CD4-positive, alpha-beta memory T cell (primary cell): Measurements from ENCODE around the gene RPS6KA1. TPM values are rescaled to one million over a fixed set of nuclear protein-coding genes. Genes with fewer than 3 reads are reported as not detected.

Source experiments
- CTCF ChIA-PET: fragments of 350-600 bp; sonication (Branson Sonifier 250); formaldehyde crosslinking; loops from one replicate; lab custom pipeline; 2021; ENCODE audit warnings: inconsistent platforms; ENCODE audit not compliant: partially characterized antibody; lab: Charles Lee
- POLR2A ChIA-PET: fragments of 350-600 bp; sonication (Branson Sonifier 250); formaldehyde crosslinking; loops from one replicate; lab custom pipeline; 2021; ENCODE audit not compliant: partially characterized antibody; lab: Charles Lee
- DNase-seq, 5 donors: peaks; one replicate each; pipeline versions ENCODE4 v3.0.0 to v3.0.0-alpha.2; 2020 to 2022; ENCODE audit warnings: mixed read lengths in 1 of 5
- H3K27ac ChIP-seq: one replicate; pipeline ENCODE4 v1.7.0; 2013; ENCODE audit warnings: low read depth, low read length
- H3K27me3 ChIP-seq: 2 replicates; pipeline ENCODE4 v1.7.0; 2013; ENCODE audit warnings: mild to moderate bottlenecking, low read length, moderate library complexity; ENCODE audit not compliant: insufficient read depth
- H3K36me3 ChIP-seq: 2 replicates; pipeline ENCODE4 v1.7.0; 2013; ENCODE audit warnings: mild to moderate bottlenecking, low read length, moderate library complexity; ENCODE audit not compliant: insufficient read depth
- H3K4me1 ChIP-seq: 2 replicates; pipeline ENCODE4 v1.7.0; 2013; ENCODE audit warnings: mild to moderate bottlenecking, low read length, moderate library complexity; ENCODE audit not compliant: insufficient read depth
- H3K4me3 ChIP-seq, 2 donors: one replicate each; pipeline ENCODE4 v1.7.0; 2013; ENCODE audit warnings: low read length in 2 of 2, mild to moderate bottlenecking in 1 of 2
- H3K9me3 ChIP-seq, 2 donors: one replicate each; pipeline ENCODE4 v1.7.0; 2013; ENCODE audit warnings: low read length in 2 of 2, control low read depth in 1 of 2; ENCODE audit not compliant: control insufficient read depth in 1 of 2
- H3K27ac Mint-ChIP-seq, 7 donors: one replicate each; pipeline ENCODE4 v1.8.0; 2020 to 2021; ENCODE audit warnings: mixed read lengths in 7 of 7, mild to moderate bottlenecking in 6 of 7, inconsistent platforms in 3 of 7, moderate library complexity in 3 of 7
- H3K27me3 Mint-ChIP-seq, 2 donors: one replicate each; pipeline ENCODE4 v1.8.0; 2020 to 2021; ENCODE audit warnings: mixed read lengths in 2 of 2
- H3K36me3 Mint-ChIP-seq, 2 donors: one replicate each; pipeline ENCODE4 v1.8.0; 2020 to 2021; ENCODE audit warnings: mixed read lengths in 2 of 2, inconsistent platforms in 1 of 2, mild to moderate bottlenecking in 1 of 2
- H3K4me1 Mint-ChIP-seq, 4 donors: one replicate each; pipeline ENCODE4 v1.8.0; 2020 to 2021; ENCODE audit warnings: mixed read lengths in 4 of 4, mild to moderate bottlenecking in 1 of 4
- H3K4me3 Mint-ChIP-seq, 8 donors: one replicate each; pipeline ENCODE4 v1.8.0; 2020 to 2021; ENCODE audit warnings: mixed read lengths in 8 of 8, mild to moderate bottlenecking in 7 of 8, moderate library complexity in 6 of 8, inconsistent platforms in 3 of 8
- H3K9me3 Mint-ChIP-seq, 8 donors: one replicate each; pipeline ENCODE4 v1.8.0; 2020 to 2021; ENCODE audit warnings: mixed read lengths in 8 of 8, mild to moderate bottlenecking in 5 of 8, inconsistent platforms in 3 of 8, moderate library complexity in 1 of 8
- intact Hi-C: fragments of 100-400 bp; cut with micrococcal nuclease; formaldehyde crosslinking; loops from one replicate; pipeline ENCODE4 v1.15.1; 2023
- polyA plus RNA-seq, 2 donors: library from polyadenylated mRNA; unstranded; fragments of 300-500 nt; fragmentation: Illumina TruSeq; gene quantifications; one replicate each; pipeline ENCODE4 v1.2.3, GENCODE V29; 2021
- total RNA-seq, 2 experiments: library from RNA; stranded (reverse); gene quantifications; one replicate each; pipeline ENCODE4 v1.2.3, GENCODE V29; 2021

RPS6KA1 gene
- total and polyA plus RNA-seq, 4 experiments from 2014 or later = 106 to 215 (median 144) TPM

DNA sequence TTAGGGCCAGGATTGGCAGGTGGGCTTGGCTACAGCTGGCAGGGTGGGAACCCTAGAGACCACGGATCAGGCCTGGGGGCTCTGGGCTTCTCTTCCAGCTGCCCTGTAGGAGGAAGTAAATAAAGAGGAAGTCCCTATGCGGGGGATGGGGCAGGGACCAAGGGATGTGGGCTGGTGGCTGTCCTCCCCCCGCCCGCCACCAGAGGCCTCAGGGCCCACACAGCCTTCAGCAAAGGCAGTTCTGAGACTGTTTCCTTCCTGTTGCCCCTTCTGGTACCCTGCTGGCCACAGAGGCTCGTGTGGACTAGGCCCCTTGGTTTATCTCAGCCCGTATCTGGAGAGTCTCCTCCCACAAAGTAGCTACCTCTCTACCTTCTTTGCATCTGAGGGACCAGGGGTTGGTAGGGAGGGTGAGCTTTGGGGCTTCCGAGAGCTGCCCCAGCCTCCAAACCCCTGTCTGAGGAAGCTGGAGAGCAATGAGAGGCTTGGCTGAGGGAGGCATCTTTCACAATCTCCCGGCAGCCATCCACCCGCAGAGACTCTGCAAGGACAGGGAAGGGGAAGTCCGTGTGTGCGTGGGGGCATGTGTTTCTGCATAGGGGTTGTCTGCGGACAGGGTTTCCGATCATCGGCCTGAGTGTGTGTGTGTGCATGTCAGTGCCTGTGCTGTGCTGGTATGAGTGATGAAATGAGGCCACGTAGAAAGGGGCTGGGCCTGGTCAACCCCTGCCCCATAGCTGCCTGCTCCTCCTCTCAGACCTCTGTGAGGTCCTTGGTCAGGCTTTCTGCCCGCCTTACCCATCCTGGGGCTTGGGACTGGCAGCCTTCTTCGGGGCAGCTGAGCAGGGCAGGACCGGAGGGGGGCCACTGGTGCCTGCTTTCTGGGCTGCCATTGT, 12.5 kb downstream of the RPS6KA1 start:
- Histone ChIP-seq H3K27ac (peak overlapping the region; percentile 75), H3K9me3 (no peaks in the 10 kb centered on the region), H3K36me3 (peaks cover 5% of the 10 kb centered on the region), H3K4me1 (peaks cover 97% of the 10 kb centered on the region), H3K4me3 (peak overlapping the region; percentile 12 to 34), H3K27me3 (no peaks in the 10 kb centered on the region)
- Mint-ChIP-seq H3K27ac (peak overlapping the region; percentile 94 to 98 (median 95)), H3K9me3 (peaks cover 0 to 1% (median 0%) of the 10 kb centered on the region in 8 donors), H3K27me3 (no peaks in the 10 kb centered on the region), H3K36me3 (peaks cover 0 to 6% of the 10 kb centered on the region in 2 donors), H3K4me1 (peaks cover 61 to 96% (median 84%) of the 10 kb centered on the region in 4 donors), H3K4me3 (peak overlapping the region; percentile 78 to 89 (median 84))
- peak; percentile 70 to 90 (median 71) for DNase-seq
- POLR2A ChIA-PET = interaction anchor here (0.7 to 6.0 kb wide), 20 partner anchors 10 to 323 kb away, joined by 3 to 81 read pairs (median 4); partner anchors contain the start of genes HMGN2, PIGV and RPS6KA1
- intact Hi-C loops = loop anchor here (1.0 kb wide), 2 partner anchors 13 to 42 kb away; partner anchors contain the start of gene RPS6KA1
- CTCF ChIA-PET = interaction anchor here (0.7 to 6.8 kb wide), 11 partner anchors 12 to 291 kb away, joined by 4 to 96 read pairs (median 25); partner anchors contain the start of genes PIGV and RPS6KA1

- Mint-ChIP-seq H3K27me3 (no peaks in the 10 kb centered on the region), H3K9me3 (peaks cover 0 to 1% (median 0%) of the 10 kb centered on the region in 8 donors), H3K4me1 (peaks cover 67 to 97% (median 85%) of the 10 kb centered on the region in 4 donors), H3K27ac (peak overlapping the region; percentile 94 to 98 (median 95)), H3K36me3 (peaks cover 6 to 14% of the 10 kb centered on the region in 2 donors), H3K4me3 (peak overlapping the region in 7 of 8 donors; percentile 31 to 89 (median 84))
- Histone ChIP-seq H3K9me3 (no peaks in the 10 kb centered on the region), H3K27ac (peak overlapping the region; percentile 75), H3K4me1 (peaks cover 97% of the 10 kb centered on the region), H3K4me3 (peak overlapping the region; percentile 12 to 34), H3K36me3 (peaks cover 11% of the 10 kb centered on the region), H3K27me3 (no peaks in the 10 kb centered on the region)
- CTCF ChIA-PET = interaction anchor here (0.7 to 6.8 kb wide), 8 partner anchors 11 to 290 kb away, joined by 4 to 96 read pairs (median 30); partner anchors contain the start of genes PIGV and RPS6KA1
- intact Hi-C loops = no loop called here
- DNase-seq = no peak
- POLR2A ChIA-PET = interaction anchor here (0.9 to 6.0 kb wide), 11 partner anchors 9 to 322 kb away, joined by 3 to 81 read pairs (median 7); partner anchors contain the start of genes HMGN2 and RPS6KA1
Measured at GRCh38 chr1:26542771-26543451, 13.3 kb downstream of the RPS6KA1 start.

DNA sequence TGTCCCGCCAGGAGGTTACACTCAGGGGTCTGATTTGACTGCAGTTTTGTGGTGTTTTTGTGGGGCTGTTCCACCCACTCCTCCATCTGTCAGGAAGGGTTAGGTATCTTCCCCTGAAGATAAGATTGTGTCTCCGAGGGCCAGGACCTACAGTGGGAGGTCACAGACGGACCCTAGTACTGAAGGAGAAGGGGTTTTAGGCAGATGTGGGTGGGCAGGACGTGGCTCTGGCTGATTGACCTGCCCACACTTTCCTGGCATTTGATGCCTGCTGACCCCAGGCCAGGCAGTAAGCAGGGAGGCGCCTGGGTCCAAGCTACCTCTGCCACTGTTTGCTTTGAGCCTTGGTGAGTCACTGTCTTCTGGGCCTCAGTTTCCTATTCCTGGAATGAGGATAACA, 13.9 kb downstream of the RPS6KA1 start:
- Mint-ChIP-seq H3K4me1 (peaks cover 66 to 97% (median 84%) of the 10 kb centered on the region in 4 donors), H3K36me3 (peaks cover 10 to 19% of the 10 kb centered on the region in 2 donors), H3K4me3 (peak overlapping the region in 5 of 8 donors; percentile 24 to 84 (median 59)), H3K27ac (peak overlapping the region; percentile 52 to 95 (median 93)), H3K9me3 (peaks cover 0 to 1% (median 0%) of the 10 kb centered on the region in 8 donors), H3K27me3 (no peaks in the 10 kb centered on the region)
- H3K4me3 ChIP-seq = no peak overlapping the region
- CTCF ChIA-PET = no interaction called here
- POLR2A ChIA-PET = interaction anchor here (4.6 kb wide), 1 partner anchor 43 kb away, joined by 24 read pairs; no protein-coding TSS in a partner anchor
- peaks cover 16% of the 10 kb centered on the region for H3K36me3 ChIP-seq
- H3K9me3 ChIP-seq = no peaks in the 10 kb centered on the region
- intact Hi-C loops = no loop called here
- no peak for DNase-seq
- H3K27ac ChIP-seq = peak overlapping the region; percentile 75
- H3K4me1 ChIP-seq = peaks cover 97% of the 10 kb centered on the region
- H3K27me3 ChIP-seq = no peaks in the 10 kb centered on the region

GRCh38 chr1:26544126-26544525, 14.6 kb downstream of the RPS6KA1 start:
- CTCF ChIA-PET = interaction anchor here (1.3 kb wide), 1 partner anchor 9 kb away, joined by 3 read pairs; no protein-coding TSS in a partner anchor

GRCh38 chr1:26545969-26546323, 16.4 kb downstream of the RPS6KA1 start:
- DNase-seq = no peak
- Histone ChIP-seq H3K4me1 (peaks cover 77% of the 10 kb centered on the region), H3K27ac (peak overlapping the region; percentile 75), H3K4me3 (peak overlapping the region; percentile 97 to 99), H3K36me3 (peaks cover 26% of the 10 kb centered on the region), H3K9me3 (no peaks in the 10 kb centered on the region), H3K27me3 (no peaks in the 10 kb centered on the region)
- ChIA-PET CTCF (interaction anchor here (0.5 to 1.4 kb wide), 3 partner anchors 18 to 775 kb away, joined by 3 to 4 read pairs (median 3); no protein-coding TSS in a partner anchor), POLR2A (interaction anchor here (1.0 to 4.6 kb wide), 5 partner anchors 10 to 45 kb away, joined by 3 to 24 read pairs (median 6); no protein-coding TSS in a partner anchor)
- H3K27me3 Mint-ChIP-seq = no peaks in the 10 kb centered on the region
- peaks cover 49 to 80% (median 67%) of the 10 kb centered on the region in 4 donors for H3K4me1 Mint-ChIP-seq
- H3K9me3 Mint-ChIP-seq = peaks cover 0 to 1% (median 0%) of the 10 kb centered on the region in 8 donors
- peaks cover 13 to 27% of the 10 kb centered on the region in 2 donors for H3K36me3 Mint-ChIP-seq
- H3K4me3 Mint-ChIP-seq = peak overlapping the region; percentile 89 to 94 (median 90)
- intact Hi-C loops = loop anchor here (1.0 to 2.0 kb wide), 3 partner anchors 17 to 73 kb away; partner anchors contain the start of genes HMGN2 and RPS6KA1
- peak overlapping the region; percentile 86 to 98 (median 92) for H3K27ac Mint-ChIP-seq

More at GRCh38 chr1:26544126-26544525, 14.6 kb downstream of the RPS6KA1 start:
- Mint-ChIP-seq H3K27me3 (no peaks in the 10 kb centered on the region), H3K4me1 (peaks cover 62 to 95% (median 82%) of the 10 kb centered on the region in 4 donors), H3K36me3 (peaks cover 13 to 24% of the 10 kb centered on the region in 2 donors), H3K9me3 (peaks cover 0 to 1% (median 0%) of the 10 kb centered on the region in 8 donors), H3K27ac (peak overlapping the region; percentile 9 to 95 (median 84)), H3K4me3 (peak overlapping the region in 5 of 8 donors; percentile 32 to 84 (median 42))
- Histone ChIP-seq H3K4me1 (peaks cover 96% of the 10 kb centered on the region), H3K4me3 (no peak overlapping the region), H3K27me3 (no peaks in the 10 kb centered on the region), H3K27ac (peak overlapping the region; percentile 75), H3K9me3 (no peaks in the 10 kb centered on the region), H3K36me3 (peaks cover 23% of the 10 kb centered on the region)
- DNase-seq = no peak
- POLR2A ChIA-PET = interaction anchor here (4.6 kb wide), 1 partner anchor 43 kb away, joined by 24 read pairs; no protein-coding TSS in a partner anchor
- intact Hi-C loops = loop anchor here (2.0 kb wide), 1 partner anchor 71 kb away; the partner anchor contains the start of gene HMGN2

- no peak for DNase-seq
- Mint-ChIP-seq H3K4me1 (peaks cover 49 to 76% (median 66%) of the 10 kb centered on the region in 4 donors), H3K36me3 (peaks cover 18 to 31% of the 10 kb centered on the region in 2 donors), H3K27ac (peak overlapping the region; percentile 86 to 98 (median 92)), H3K4me3 (peak overlapping the region; percentile 89 to 94 (median 90)), H3K27me3 (no peaks in the 10 kb centered on the region), H3K9me3 (peaks cover 0 to 1% (median 0%) of the 10 kb centered on the region in 8 donors)
- Histone ChIP-seq H3K9me3 (no peaks in the 10 kb centered on the region), H3K36me3 (peaks cover 31% of the 10 kb centered on the region), H3K4me3 (peak overlapping the region; percentile 97 to 99), H3K27me3 (no peaks in the 10 kb centered on the region), H3K4me1 (peaks cover 73% of the 10 kb centered on the region), H3K27ac (peak overlapping the region; percentile 75)
- ChIA-PET CTCF (interaction anchor here (0.5 to 2.8 kb wide), 3 partner anchors 18 to 262 kb away, joined by 3 to 11 read pairs (median 4); no protein-coding TSS in a partner anchor), POLR2A (interaction anchor here (1.4 to 4.6 kb wide), 6 partner anchors 8 to 45 kb away, joined by 3 to 24 read pairs (median 6); no protein-coding TSS in a partner anchor)
- intact Hi-C loops = no loop called here
Measured at GRCh38 chr1:26546375-26546774, 16.8 kb downstream of the RPS6KA1 start.
